ENCODE measurements around the gene CFAP410.

GRCh38 chr21:44303490-44303981, 35.7 kb downstream of the CFAP410 start:
- TF ChIP-seq, protein P1, sequence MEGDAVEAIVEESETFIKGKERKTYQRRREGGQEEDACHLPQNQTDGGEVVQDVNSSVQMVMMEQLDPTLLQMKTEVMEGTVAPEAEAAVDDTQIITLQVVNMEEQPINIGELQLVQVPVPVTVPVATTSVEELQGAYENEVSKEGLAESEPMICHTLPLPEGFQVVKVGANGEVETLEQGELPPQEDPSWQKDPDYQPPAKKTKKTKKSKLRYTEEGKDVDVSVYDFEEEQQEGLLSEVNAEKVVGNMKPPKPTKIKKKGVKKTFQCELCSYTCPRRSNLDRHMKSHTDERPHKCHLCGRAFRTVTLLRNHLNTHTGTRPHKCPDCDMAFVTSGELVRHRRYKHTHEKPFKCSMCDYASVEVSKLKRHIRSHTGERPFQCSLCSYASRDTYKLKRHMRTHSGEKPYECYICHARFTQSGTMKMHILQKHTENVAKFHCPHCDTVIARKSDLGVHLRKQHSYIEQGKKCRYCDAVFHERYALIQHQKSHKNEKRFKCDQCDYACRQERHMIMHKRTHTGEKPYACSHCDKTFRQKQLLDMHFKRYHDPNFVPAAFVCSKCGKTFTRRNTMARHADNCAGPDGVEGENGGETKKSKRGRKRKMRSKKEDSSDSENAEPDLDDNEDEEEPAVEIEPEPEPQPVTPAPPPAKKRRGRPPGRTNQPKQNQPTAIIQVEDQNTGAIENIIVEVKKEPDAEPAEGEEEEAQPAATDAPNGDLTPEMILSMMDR (conservative IDR thresholded peaks at IDR 0.05 in 1 of 2, IDR thresholded peaks at IDR 0.05 in 1 of 2; ENCODE audit: extremely low read depth in 1 of 2, insufficient read depth in 1 of 2, low read depth in 1 of 2, low read length in 2 of 2) = no peak
- TF ChIP-seq EZH2 (IDR thresholded peaks at IDR 0.05; ENCODE audit: borderline replicate concordance, low read length) = no peak
